H1 (cell line): ENCODE results near the gene PIK3R1.

Source experiments
- RFX5 ChIP-seq: IDR thresholded peaks from 2 replicates; pipeline ENCODE4 v1.6.1; 2011; ENCODE audit warnings: low read depth, low read length, improper control_type of control experiment, borderline replicate concordance
- TAF7 ChIP-seq: optimal IDR thresholded peaks from 2 replicates; pipeline ENCODE3; 2011; ENCODE audit warnings: low read depth, mild to moderate bottlenecking, inconsistent platforms, low read length, moderate library complexity, borderline replicate concordance
- TF ChIP-seq, protein P1 (sequence below), 3 experiments: IDR thresholded peaks; 1 replicate in 2 of 3; 2 replicates in 1 of 3; pipeline versions ENCODE4 v1.5.1 to v1.6.1; 2011; ENCODE audit warnings: low read length in 3 of 3, mild to moderate bottlenecking in 3 of 3, inconsistent platforms in 2 of 3, low read depth in 1 of 3, moderate library complexity in 1 of 3; ENCODE audit not compliant: insufficient read depth in 1 of 3; ENCODE audit errors: control extremely low read depth in 1 of 3

- TF ChIP-seq, protein P1, sequence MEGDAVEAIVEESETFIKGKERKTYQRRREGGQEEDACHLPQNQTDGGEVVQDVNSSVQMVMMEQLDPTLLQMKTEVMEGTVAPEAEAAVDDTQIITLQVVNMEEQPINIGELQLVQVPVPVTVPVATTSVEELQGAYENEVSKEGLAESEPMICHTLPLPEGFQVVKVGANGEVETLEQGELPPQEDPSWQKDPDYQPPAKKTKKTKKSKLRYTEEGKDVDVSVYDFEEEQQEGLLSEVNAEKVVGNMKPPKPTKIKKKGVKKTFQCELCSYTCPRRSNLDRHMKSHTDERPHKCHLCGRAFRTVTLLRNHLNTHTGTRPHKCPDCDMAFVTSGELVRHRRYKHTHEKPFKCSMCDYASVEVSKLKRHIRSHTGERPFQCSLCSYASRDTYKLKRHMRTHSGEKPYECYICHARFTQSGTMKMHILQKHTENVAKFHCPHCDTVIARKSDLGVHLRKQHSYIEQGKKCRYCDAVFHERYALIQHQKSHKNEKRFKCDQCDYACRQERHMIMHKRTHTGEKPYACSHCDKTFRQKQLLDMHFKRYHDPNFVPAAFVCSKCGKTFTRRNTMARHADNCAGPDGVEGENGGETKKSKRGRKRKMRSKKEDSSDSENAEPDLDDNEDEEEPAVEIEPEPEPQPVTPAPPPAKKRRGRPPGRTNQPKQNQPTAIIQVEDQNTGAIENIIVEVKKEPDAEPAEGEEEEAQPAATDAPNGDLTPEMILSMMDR (IDR thresholded peaks at IDR 0.05; ENCODE audit: control extremely low read depth in 1 of 3, insufficient read depth in 1 of 3, low read depth in 1 of 3, low read length in 3 of 3): no peak
- TF ChIP-seq RFX5: no peak
- TF ChIP-seq TAF7: no peak
These were observed 38.3 kb downstream of the PIK3R1 start for GRCh38 chr5:68253624-68254585.
